ENCODE results near the gene HERC5.
"Not testable (repeated sequence)": the region's sequence is repeated elsewhere in the genome, so short reads cannot be mapped to it uniquely, and the experiment has no call there.

The HERC5 gene

GRCh38 chr4:88456670-88457306 is at the start of gene HERC5:
Gene HERC5 (plus strand): TSS chr4:88457119. CDS start chr4:88457270, 151 bp downstream.
- peak; percentile 66 to 85 for DNase-seq (ENCODE audit: extremely low read depth in 1 of 2, low read depth in 1 of 2)

- no peak for DNase-seq (ENCODE audit: extremely low read depth in 1 of 2, low read depth in 1 of 2)
Measured at GRCh38 chr4:88409206-88409605, 47.7 kb upstream of the HERC5 start.

GRCh38 chr4:88409789-88410188 is 47.1 kb upstream of the HERC5 start:
- no peak for DNase-seq (ENCODE audit: extremely low read depth in 1 of 2, low read depth in 1 of 2)

GRCh38 chr4:88411491-88412096 is 45.3 kb upstream of the HERC5 start:
- DNase-seq (ENCODE audit: extremely low read depth in 1 of 2, low read depth in 1 of 2), result no peak

GRCh38 chr4:88413801-88414200 is 43.1 kb upstream of the HERC5 start:
- DNase-seq (ENCODE audit: extremely low read depth in 1 of 2, low read depth in 1 of 2), result no peak

- no peak for DNase-seq (ENCODE audit: extremely low read depth in 1 of 2, low read depth in 1 of 2)
Measured at GRCh38 chr4:88414755-88415154, 42.2 kb upstream of the HERC5 start.

GRCh38 chr4:88415982-88416381 is 40.9 kb upstream of the HERC5 start:
- DNase-seq (ENCODE audit: extremely low read depth in 1 of 2, low read depth in 1 of 2), result no peak

- DNase-seq (ENCODE audit: extremely low read depth in 1 of 2, low read depth in 1 of 2), result no peak
Measured at GRCh38 chr4:88418411-88418810, 38.5 kb upstream of the HERC5 start.

GRCh38 chr4:88419874-88420273 is 37.0 kb upstream of the HERC5 start:
- DNase-seq (ENCODE audit: extremely low read depth in 1 of 2, low read depth in 1 of 2), result no peak

- no peak for DNase-seq (ENCODE audit: extremely low read depth in 1 of 2, low read depth in 1 of 2)
Measured at GRCh38 chr4:88420844-88421243, 36.1 kb upstream of the HERC5 start.

- no peak for DNase-seq (ENCODE audit: extremely low read depth in 1 of 2, low read depth in 1 of 2)
Measured at GRCh38 chr4:88422403-88422802, 34.5 kb upstream of the HERC5 start.

GRCh38 chr4:88429401-88429800 is 27.5 kb upstream of the HERC5 start:
- no peak for DNase-seq (ENCODE audit: extremely low read depth in 1 of 2, low read depth in 1 of 2)

- no peak for DNase-seq (ENCODE audit: extremely low read depth in 1 of 2, low read depth in 1 of 2)
Measured at GRCh38 chr4:88435987-88436693, 20.8 kb upstream of the HERC5 start.

- DNase-seq (ENCODE audit: extremely low read depth in 1 of 2, low read depth in 1 of 2), result not testable (repeated sequence)
Measured at GRCh38 chr4:88437873-88438272, 19.0 kb upstream of the HERC5 start.

- DNase-seq (ENCODE audit: extremely low read depth in 1 of 2, low read depth in 1 of 2), result no peak
Measured at GRCh38 chr4:88439161-88439760, 17.7 kb upstream of the HERC5 start.

GRCh38 chr4:88440146-88440545 is 16.8 kb upstream of the HERC5 start:
- DNase-seq (ENCODE audit: extremely low read depth in 1 of 2, low read depth in 1 of 2), result no peak

GRCh38 chr4:88441696-88442095 is 15.2 kb upstream of the HERC5 start:
- no peak for DNase-seq (ENCODE audit: extremely low read depth in 1 of 2, low read depth in 1 of 2)

- DNase-seq (ENCODE audit: extremely low read depth in 1 of 2, low read depth in 1 of 2), result no peak
Measured at GRCh38 chr4:88442689-88443191, 14.2 kb upstream of the HERC5 start.

GRCh38 chr4:88443486-88443885 is 13.4 kb upstream of the HERC5 start:
- no peak for DNase-seq (ENCODE audit: extremely low read depth in 1 of 2, low read depth in 1 of 2)

GRCh38 chr4:88445252-88445651 is 11.7 kb upstream of the HERC5 start:
- DNase-seq (ENCODE audit: extremely low read depth in 1 of 2, low read depth in 1 of 2), result no peak

GRCh38 chr4:88446124-88446523 is 10.8 kb upstream of the HERC5 start:
- DNase-seq (ENCODE audit: extremely low read depth in 1 of 2, low read depth in 1 of 2), result no peak

Measured in activated CD8-positive, alpha-beta memory T cell treated with anti-CD3 and anti-CD28 coated beads for 1 hour (primary cell).